Measurements from ENCODE around the gene ZNF709. TPM values are rescaled to one million over a fixed set of nuclear protein-coding genes. Genes with fewer than 3 reads are reported as not detected.

The ZNF709 gene
- total RNA-seq (10 to 100 TPM in 1 of 2 donors, 1 to 10 TPM in 1; 2.6 to 14.6 TPM), polyA plus RNA-seq (1 to 10 TPM in 1 of 2 donors, under 1 TPM in 1; 0.64 to 1.3 TPM)
- long read RNA-seq, donor 1 = 0 reads
- long read RNA-seq, donor 2, full-length matches to known transcripts = 1 of 1 reads
- long read RNA-seq, donor 2, partial matches to known transcripts = 0 of 1 reads
- long read RNA-seq, donor 2, other reads (novel, unspliced or antisense) = 0 of 1 reads
- long read RNA-seq, donor 3, full-length matches to known transcripts = 1 of 1 reads
- long read RNA-seq, donor 3, partial matches to known transcripts = 0 of 1 reads
- long read RNA-seq, donor 3, other reads (novel, unspliced or antisense) = 0 of 1 reads
- long read RNA-seq, donor 4 = 0 reads
- long read RNA-seq, donor 5, full-length matches to known transcripts = 2 of 2 reads
- long read RNA-seq, donor 5, partial matches to known transcripts = 0 of 2 reads
- long read RNA-seq, donor 5, other reads (novel, unspliced or antisense) = 0 of 2 reads

DNA sequence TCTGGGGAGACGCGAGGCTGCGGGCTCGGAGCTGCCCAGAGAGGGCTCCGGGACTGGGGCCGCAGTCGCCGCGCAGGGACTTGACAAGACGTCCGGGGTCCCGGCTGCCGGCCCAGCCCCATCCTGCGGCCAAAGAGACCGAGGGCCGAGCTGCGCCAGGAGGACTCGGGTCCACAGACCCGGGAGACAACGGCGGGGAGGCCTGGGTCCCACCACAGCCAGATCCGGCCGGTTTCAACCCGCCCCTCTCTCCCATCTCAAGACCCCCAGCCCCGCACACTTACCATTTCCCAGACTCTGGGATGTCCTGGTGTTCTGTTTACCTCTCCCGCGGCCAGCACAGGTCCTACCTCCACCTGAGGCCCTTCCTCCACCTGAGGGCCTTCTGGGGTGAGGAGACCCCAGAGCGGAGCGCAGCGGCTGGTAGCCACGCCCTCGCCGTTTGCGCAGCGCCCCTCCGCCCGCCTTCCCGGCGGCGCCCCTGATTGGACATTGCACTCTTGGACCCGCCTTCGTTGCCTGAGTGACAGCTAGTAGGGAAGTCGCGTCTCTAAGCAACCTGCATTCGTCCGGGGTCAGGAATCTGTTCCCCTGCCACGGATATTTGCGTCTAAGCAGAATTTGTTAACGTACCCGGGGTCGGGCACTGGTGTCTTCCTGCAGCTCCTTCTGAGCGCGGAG, at the start of gene ZNF709:
TSS of gene ZNF709 (minus strand) at position 446 of the 681 bp plus-strand sequence. CDS start at position 287, 159 bp downstream.
- Histone ChIP-seq H3K9ac (ENCODE audit: insufficient read depth in 1 of 2, low read length in 2 of 2) (peak within 1 kb of the TSS; percentile 82 to 96), H3K27me3 (ENCODE audit: control insufficient read depth in 3 of 3, insufficient read depth in 3 of 3, low read length in 2 of 3) (no peaks in the 10 kb centered on the region), H3K36me3 (ENCODE audit: control insufficient read depth in 4 of 4, insufficient read depth in 4 of 4, low read length in 4 of 4) (peaks cover 0 to 2% (median 0%) of the 10 kb centered on the region in 4 donors), H3K27ac (ENCODE audit: low read depth in 1 of 2, low read length in 1 of 2) (peak within 1 kb of the TSS; percentile 24 to 78), H3K4me3 (peak within 1 kb of the TSS; percentile 93), H3K4me1 (ENCODE audit: control insufficient read depth in 5 of 5, insufficient read depth in 5 of 5, low read length in 5 of 5) (peaks cover 0 to 20% (median 7%) of the 10 kb centered on the region in 5 donors), H3K9me3 (ENCODE audit: control insufficient read depth in 4 of 4, insufficient read depth in 3 of 4, low read length in 3 of 4) (no peaks in the 10 kb centered on the region)
- DNase-seq (peak; percentile 95 to 97 (median 97)), ATAC-seq (ENCODE audit: insufficient read depth, low FRiP score) (peak; percentile 99)
- TF ChIP-seq, protein P1, sequence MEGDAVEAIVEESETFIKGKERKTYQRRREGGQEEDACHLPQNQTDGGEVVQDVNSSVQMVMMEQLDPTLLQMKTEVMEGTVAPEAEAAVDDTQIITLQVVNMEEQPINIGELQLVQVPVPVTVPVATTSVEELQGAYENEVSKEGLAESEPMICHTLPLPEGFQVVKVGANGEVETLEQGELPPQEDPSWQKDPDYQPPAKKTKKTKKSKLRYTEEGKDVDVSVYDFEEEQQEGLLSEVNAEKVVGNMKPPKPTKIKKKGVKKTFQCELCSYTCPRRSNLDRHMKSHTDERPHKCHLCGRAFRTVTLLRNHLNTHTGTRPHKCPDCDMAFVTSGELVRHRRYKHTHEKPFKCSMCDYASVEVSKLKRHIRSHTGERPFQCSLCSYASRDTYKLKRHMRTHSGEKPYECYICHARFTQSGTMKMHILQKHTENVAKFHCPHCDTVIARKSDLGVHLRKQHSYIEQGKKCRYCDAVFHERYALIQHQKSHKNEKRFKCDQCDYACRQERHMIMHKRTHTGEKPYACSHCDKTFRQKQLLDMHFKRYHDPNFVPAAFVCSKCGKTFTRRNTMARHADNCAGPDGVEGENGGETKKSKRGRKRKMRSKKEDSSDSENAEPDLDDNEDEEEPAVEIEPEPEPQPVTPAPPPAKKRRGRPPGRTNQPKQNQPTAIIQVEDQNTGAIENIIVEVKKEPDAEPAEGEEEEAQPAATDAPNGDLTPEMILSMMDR (IDR thresholded peaks at IDR 0.05; ENCODE audit: control extremely low read depth, extremely low read depth) = no peak
- 0% methylated on average over 43 to 53 of the region's 53 CpGs for WGBS, 2 donors

DNA sequence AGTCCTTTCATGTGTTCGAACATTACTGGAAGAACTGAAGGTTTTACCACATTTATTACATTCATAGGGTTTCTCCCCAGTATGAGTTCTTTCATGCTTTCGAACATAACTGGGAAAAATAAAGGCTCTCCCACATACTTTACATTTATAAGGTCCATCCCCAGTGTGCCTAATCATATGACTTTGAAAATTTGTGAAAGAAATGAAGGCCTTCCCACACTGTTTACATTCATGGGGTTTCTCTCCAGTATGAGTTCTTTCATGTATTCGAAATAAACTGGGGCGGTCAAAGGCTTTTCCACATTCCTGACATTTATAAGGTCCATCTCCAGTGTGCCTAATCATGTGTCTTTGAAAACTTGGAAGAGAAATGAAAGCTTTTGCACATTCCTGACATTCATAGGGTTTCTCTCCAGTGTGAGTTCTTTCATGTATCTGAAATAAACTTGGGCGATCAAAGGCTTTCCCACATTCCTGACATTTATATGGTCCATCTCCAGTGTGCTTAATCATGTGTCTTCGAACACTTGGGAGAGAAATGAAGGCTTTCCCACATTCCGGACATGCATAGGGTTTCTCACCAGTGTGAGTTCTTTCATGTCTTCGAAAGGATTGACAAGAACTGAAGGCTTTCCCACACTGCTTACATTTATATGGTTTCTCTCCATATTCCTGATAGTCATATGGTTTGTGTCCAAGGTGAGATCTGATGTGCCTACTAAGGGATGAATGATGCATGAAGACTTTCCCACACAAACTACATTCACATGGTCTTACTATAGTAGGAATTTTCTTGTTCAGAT, 42.6 kb upstream of the ZNF709 start:
- DNase-seq = peak in 2 of 3 donors; percentile 17 to 28
- no peak for ATAC-seq (ENCODE audit: insufficient read depth, low FRiP score)
- Histone ChIP-seq H3K27ac (ENCODE audit: low read depth in 1 of 2, low read length in 1 of 2) (no peak overlapping the region), H3K27me3 (ENCODE audit: control insufficient read depth in 3 of 3, insufficient read depth in 3 of 3, low read length in 2 of 3) (no peaks in the 10 kb centered on the region), H3K4me1 (ENCODE audit: control insufficient read depth in 5 of 5, insufficient read depth in 5 of 5, low read length in 5 of 5) (no peaks in the 10 kb centered on the region), H3K36me3 (ENCODE audit: control insufficient read depth in 4 of 4, insufficient read depth in 4 of 4, low read length in 4 of 4) (peaks cover 30 to 77% (median 51%) of the 10 kb centered on the region in 4 donors), H3K4me3 (no peak overlapping the region), H3K9ac (ENCODE audit: insufficient read depth in 1 of 2, low read length in 2 of 2) (no peak overlapping the region), H3K9me3 (ENCODE audit: control insufficient read depth in 4 of 4, insufficient read depth in 3 of 4, low read length in 3 of 4) (peaks cover 43 to 79% (median 48%) of the 10 kb centered on the region in 4 donors)
- TF ChIP-seq, protein P1 (IDR thresholded peaks at IDR 0.05; ENCODE audit: control extremely low read depth, extremely low read depth) = no peak
- WGBS, 2 donors = 99% methylated on average over 8 of the region's 8 CpGs

DNA sequence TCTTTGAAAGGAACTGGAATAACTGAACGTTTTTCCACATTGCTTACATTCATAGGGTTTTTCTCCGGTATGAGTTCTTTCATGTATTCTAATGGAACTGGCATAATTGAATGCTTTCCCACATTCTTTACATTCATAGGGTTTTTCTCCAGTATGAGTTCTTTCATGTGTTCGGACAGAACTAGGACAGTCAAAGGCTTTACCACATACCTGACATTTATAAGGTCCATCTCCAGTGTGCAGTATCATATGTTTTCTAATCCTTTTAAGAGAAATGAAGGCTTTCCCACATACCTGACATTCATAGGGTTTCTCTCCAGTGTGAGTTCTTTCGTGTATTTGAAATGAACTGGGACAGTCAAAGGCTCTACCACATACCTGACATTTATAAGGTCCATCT, 41.9 kb upstream of the ZNF709 start:
- Histone ChIP-seq H3K27me3 (ENCODE audit: control insufficient read depth in 3 of 3, insufficient read depth in 3 of 3, low read length in 2 of 3) (no peaks in the 10 kb centered on the region), H3K27ac (ENCODE audit: low read depth in 1 of 2, low read length in 1 of 2) (no peak overlapping the region), H3K9ac (ENCODE audit: insufficient read depth in 1 of 2, low read length in 2 of 2) (no peak overlapping the region), H3K36me3 (ENCODE audit: control insufficient read depth in 4 of 4, insufficient read depth in 4 of 4, low read length in 4 of 4) (peaks cover 29 to 73% (median 51%) of the 10 kb centered on the region in 4 donors), H3K4me3 (no peak overlapping the region), H3K9me3 (ENCODE audit: control insufficient read depth in 4 of 4, insufficient read depth in 3 of 4, low read length in 3 of 4) (peaks cover 46 to 80% (median 51%) of the 10 kb centered on the region in 4 donors), H3K4me1 (ENCODE audit: control insufficient read depth in 5 of 5, insufficient read depth in 5 of 5, low read length in 5 of 5) (no peaks in the 10 kb centered on the region)
- 97% methylated on average over 4 of the region's 4 CpGs for WGBS, 2 donors
- ATAC-seq (ENCODE audit: insufficient read depth, low FRiP score) (no peak), DNase-seq (no peak)
- TF ChIP-seq, protein P1 (IDR thresholded peaks at IDR 0.05; ENCODE audit: control extremely low read depth, extremely low read depth) = no peak
